Fibroblast of lung (primary cell): Measurements from ENCODE around the gene POT1. TPM values are rescaled to one million over a fixed set of nuclear protein-coding genes. Genes with fewer than 3 reads are reported as not detected.

ENCODE experiments used
- DNase-seq, 2 donors: peaks; one replicate each; pipeline versions ENCODE4 v3.0.0 to v3.0.0-alpha.2; 2010; ENCODE audit warnings: low read depth in 2 of 2
- H2AFZ ChIP-seq: 2 replicates; pipeline ENCODE4 v1.5.1; 2012; ENCODE audit warnings: low read length, control low read depth, inconsistent platforms
- H3K27ac ChIP-seq: 2 replicates; pipeline ENCODE4 v1.5.1; 2011; ENCODE audit warnings: low read length, control low read depth; ENCODE audit not compliant: insufficient read depth
- H3K27me3 ChIP-seq: 2 replicates; pipeline ENCODE4 v1.5.1; 2011; ENCODE audit warnings: mild to moderate bottlenecking, low read length; ENCODE audit not compliant: control insufficient read depth, insufficient read depth
- H3K36me3 ChIP-seq: 2 replicates; pipeline ENCODE4 v1.5.1; 2011; ENCODE audit warnings: low read length; ENCODE audit not compliant: control insufficient read depth, insufficient read depth
- H3K4me1 ChIP-seq: 2 replicates; pipeline ENCODE4 v1.5.1; 2011; ENCODE audit warnings: low read length; ENCODE audit not compliant: control insufficient read depth, insufficient read depth; ENCODE audit errors: extremely low read depth
- H3K4me2 ChIP-seq: 2 replicates; pipeline ENCODE4 v1.5.1; 2011; ENCODE audit warnings: low read length, control low read depth; ENCODE audit not compliant: insufficient read depth; ENCODE audit errors: extremely low read depth
- H3K4me3 ChIP-seq, 4 experiments: fragments of 200-600 bp in 1 of 4; sonication (generic) in 1 of 4; replicated peaks in 1 of 4; 2 replicates each; pipeline ENCODE4 v1.5.1; 2011 to 2016; ENCODE audit warnings: low read length in 4 of 4, low read depth in 3 of 4, mild to moderate bottlenecking in 3 of 4, control low read depth in 2 of 4, inconsistent platforms in 1 of 4, mixed read lengths in 1 of 4; ENCODE audit not compliant: insufficient read depth in 1 of 4; ENCODE audit errors: control extremely low read depth in 1 of 4
- H3K79me2 ChIP-seq: 2 replicates; pipeline ENCODE4 v1.5.1; 2012; ENCODE audit warnings: mild to moderate bottlenecking, low read length, inconsistent platforms; ENCODE audit not compliant: control insufficient read depth, insufficient read depth
- H3K9ac ChIP-seq: 2 replicates; pipeline ENCODE4 v1.5.1; 2011; ENCODE audit warnings: mild to moderate bottlenecking, low read length, control low read depth; ENCODE audit not compliant: insufficient read depth
- H3K9me3 ChIP-seq: 2 replicates; pipeline ENCODE4 v1.5.1; 2012; ENCODE audit warnings: low read depth, low read length; ENCODE audit not compliant: control insufficient read depth, insufficient read depth
- H4K20me1 ChIP-seq: 2 replicates; pipeline ENCODE4 v1.5.1; 2011; ENCODE audit warnings: low read length; ENCODE audit not compliant: control insufficient read depth, insufficient read depth; ENCODE audit errors: extremely low read depth
- EZH2 ChIP-seq: IDR thresholded peaks from 2 replicates; pipeline ENCODE4 v1.5.1; 2012; ENCODE audit warnings: low read length, control low read depth, mild to moderate bottlenecking; ENCODE audit errors: missing control alignments
- polyA plus RNA-seq, 2 donors: library from polyadenylated mRNA; depleted of rRNA in 1 of 2; stranded (reverse) in 1 of 2; unstranded in 1 of 2; fragments of >200 nt; gene quantifications; 2 replicates each; pipeline ENCODE4 v1.2.1, GENCODE V29; 2011 to 2012; ENCODE audit warnings: missing spikeins in 1 of 2
- total RNA-seq: library from RNA; depleted of rRNA; stranded (reverse); fragments of >200 nt; gene quantifications from 2 replicates; pipeline ENCODE4 v1.2.1, GENCODE V29; 2014
- TF ChIP-seq, protein P1 (sequence below), 2 donors: IDR thresholded peaks in 1 of 2; conservative IDR thresholded peaks in 1 of 2; 1 replicate in 1 of 2; 2 replicates in 1 of 2; pipeline ENCODE4 v1.5.1; 2011 to 2012; ENCODE audit warnings: low read length in 2 of 2, control low read depth in 1 of 2, inconsistent platforms in 1 of 2, low read depth in 1 of 2, mild to moderate bottlenecking in 1 of 2

The POT1 gene
- total and polyA plus RNA-seq, 2 donors (not counting 1 experiment from before 2014, with no cell fraction given) = 25.1 to 49.5 TPM

DNA sequence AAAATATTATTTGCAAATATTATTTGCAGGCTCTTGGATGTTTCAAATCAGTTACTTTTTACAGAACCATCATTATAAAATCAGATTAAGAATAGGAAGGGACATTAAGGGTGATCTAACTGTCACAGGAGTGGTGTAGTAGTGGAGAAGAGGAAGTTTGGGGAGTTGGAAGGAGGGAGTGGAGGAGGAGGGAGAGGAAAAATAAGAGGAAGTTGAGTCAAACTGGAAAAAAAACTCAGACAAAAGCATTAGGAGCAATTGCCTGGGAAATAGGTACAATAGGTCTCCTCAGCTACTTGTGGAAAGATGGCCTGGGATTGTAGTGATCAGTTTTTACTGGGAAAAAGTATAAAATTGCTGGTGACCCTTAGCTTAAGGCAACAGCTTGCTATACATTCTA is 86.3 kb downstream of the POT1 start:
- no peak overlapping the region for H3K4me3 ChIP-seq
- H3K79me2 ChIP-seq = no peaks in the 10 kb centered on the region
- TF ChIP-seq EZH2 = no peak
- TF ChIP-seq, protein P1, sequence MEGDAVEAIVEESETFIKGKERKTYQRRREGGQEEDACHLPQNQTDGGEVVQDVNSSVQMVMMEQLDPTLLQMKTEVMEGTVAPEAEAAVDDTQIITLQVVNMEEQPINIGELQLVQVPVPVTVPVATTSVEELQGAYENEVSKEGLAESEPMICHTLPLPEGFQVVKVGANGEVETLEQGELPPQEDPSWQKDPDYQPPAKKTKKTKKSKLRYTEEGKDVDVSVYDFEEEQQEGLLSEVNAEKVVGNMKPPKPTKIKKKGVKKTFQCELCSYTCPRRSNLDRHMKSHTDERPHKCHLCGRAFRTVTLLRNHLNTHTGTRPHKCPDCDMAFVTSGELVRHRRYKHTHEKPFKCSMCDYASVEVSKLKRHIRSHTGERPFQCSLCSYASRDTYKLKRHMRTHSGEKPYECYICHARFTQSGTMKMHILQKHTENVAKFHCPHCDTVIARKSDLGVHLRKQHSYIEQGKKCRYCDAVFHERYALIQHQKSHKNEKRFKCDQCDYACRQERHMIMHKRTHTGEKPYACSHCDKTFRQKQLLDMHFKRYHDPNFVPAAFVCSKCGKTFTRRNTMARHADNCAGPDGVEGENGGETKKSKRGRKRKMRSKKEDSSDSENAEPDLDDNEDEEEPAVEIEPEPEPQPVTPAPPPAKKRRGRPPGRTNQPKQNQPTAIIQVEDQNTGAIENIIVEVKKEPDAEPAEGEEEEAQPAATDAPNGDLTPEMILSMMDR (conservative IDR thresholded peaks at IDR 0.05 in 1 of 2, IDR thresholded peaks at IDR 0.05 in 1 of 2; ENCODE audit: low read depth in 1 of 2, low read length in 2 of 2) = no peak
- no peak overlapping the region for H2AFZ ChIP-seq
- H3K27ac ChIP-seq = no peak overlapping the region
- no peak overlapping the region for H3K4me2 ChIP-seq
- no peak for DNase-seq
- H3K9me3 ChIP-seq = no peaks in the 10 kb centered on the region
- H3K27me3 ChIP-seq = no peaks in the 10 kb centered on the region
- no peaks in the 10 kb centered on the region for H3K4me1 ChIP-seq
- no peaks in the 10 kb centered on the region for H4K20me1 ChIP-seq
- no peak overlapping the region for H3K9ac ChIP-seq
- no peaks in the 10 kb centered on the region for H3K36me3 ChIP-seq

DNA sequence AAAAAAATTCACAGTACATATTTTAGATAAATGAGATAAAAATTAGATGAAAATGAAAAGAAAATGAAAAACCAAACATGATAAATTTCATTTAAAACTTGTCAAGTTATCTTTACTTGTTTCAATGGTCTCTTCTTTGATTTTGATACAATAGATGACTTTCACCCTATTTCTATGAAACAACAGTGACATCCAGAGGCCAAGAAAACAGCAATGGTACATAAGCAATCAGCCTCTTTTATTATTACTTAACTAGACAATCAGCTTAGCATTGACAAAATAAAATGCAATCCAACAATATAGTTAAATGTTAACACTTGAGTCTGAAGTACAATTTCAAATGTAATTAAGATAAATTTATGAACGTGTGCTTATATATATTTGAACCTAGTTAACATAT is 89.2 kb downstream of the POT1 start:
- Histone ChIP-seq H3K4me3 (no peak overlapping the region), H2AFZ (no peak overlapping the region), H3K4me2 (no peak overlapping the region), H3K27me3 (no peaks in the 10 kb centered on the region), H3K79me2 (no peaks in the 10 kb centered on the region), H3K4me1 (no peaks in the 10 kb centered on the region), H3K27ac (no peak overlapping the region), H3K9me3 (no peaks in the 10 kb centered on the region), H3K9ac (no peak overlapping the region), H3K36me3 (no peaks in the 10 kb centered on the region), H4K20me1 (no peaks in the 10 kb centered on the region)
- DNase-seq = peak in 1 of 2 donors; percentile 35
- TF ChIP-seq, protein P1 (conservative IDR thresholded peaks at IDR 0.05 in 1 of 2, IDR thresholded peaks at IDR 0.05 in 1 of 2; ENCODE audit: low read depth in 1 of 2, low read length in 2 of 2) = no peak
- no peak for TF ChIP-seq EZH2

DNA sequence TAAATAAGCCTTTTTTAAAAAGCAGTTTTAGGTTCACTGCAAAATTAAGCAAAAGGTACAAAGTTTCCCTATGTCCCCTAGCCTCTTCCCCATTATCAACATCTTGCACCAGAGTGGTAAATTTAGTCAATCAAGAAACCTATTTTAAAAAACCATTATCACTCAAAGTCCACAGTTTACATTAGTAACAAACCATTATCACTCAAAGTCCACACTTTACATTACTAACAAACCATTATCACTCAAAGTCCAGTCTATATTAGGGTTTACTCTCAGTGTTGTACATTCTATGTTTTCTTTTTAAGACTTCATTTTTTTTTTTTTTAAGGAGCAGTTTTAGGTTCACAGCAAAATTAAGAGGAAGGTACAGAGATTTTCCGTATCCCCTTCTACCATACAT is 89.9 kb downstream of the POT1 start:
- DNase-seq = no peak
- no peaks in the 10 kb centered on the region for H3K9me3 ChIP-seq
- H3K4me2 ChIP-seq = no peak overlapping the region
- no peaks in the 10 kb centered on the region for H3K27me3 ChIP-seq
- no peaks in the 10 kb centered on the region for H3K4me1 ChIP-seq
- H3K27ac ChIP-seq = no peak overlapping the region
- no peak overlapping the region for H3K4me3 ChIP-seq
- H3K79me2 ChIP-seq = no peaks in the 10 kb centered on the region
- TF ChIP-seq EZH2 = no peak
- TF ChIP-seq, protein P1 (conservative IDR thresholded peaks at IDR 0.05 in 1 of 2, IDR thresholded peaks at IDR 0.05 in 1 of 2; ENCODE audit: low read depth in 1 of 2, low read length in 2 of 2) = no peak
- no peak overlapping the region for H3K9ac ChIP-seq
- H2AFZ ChIP-seq = no peak overlapping the region
- no peaks in the 10 kb centered on the region for H4K20me1 ChIP-seq
- H3K36me3 ChIP-seq = no peaks in the 10 kb centered on the region
